GM18907 (cell line): ENCODE measurements around the gene LPP.

ENCODE experiments used
- ATAC-seq: cut with Tn5 transposase; IDR thresholded peaks from one replicate; pipeline ENCODE4 v1.9.1; 2021; ENCODE audit warnings: mild to moderate bottlenecking, moderate library complexity; ENCODE audit not compliant: unreplicated experiment

Gene LPP

DNA sequence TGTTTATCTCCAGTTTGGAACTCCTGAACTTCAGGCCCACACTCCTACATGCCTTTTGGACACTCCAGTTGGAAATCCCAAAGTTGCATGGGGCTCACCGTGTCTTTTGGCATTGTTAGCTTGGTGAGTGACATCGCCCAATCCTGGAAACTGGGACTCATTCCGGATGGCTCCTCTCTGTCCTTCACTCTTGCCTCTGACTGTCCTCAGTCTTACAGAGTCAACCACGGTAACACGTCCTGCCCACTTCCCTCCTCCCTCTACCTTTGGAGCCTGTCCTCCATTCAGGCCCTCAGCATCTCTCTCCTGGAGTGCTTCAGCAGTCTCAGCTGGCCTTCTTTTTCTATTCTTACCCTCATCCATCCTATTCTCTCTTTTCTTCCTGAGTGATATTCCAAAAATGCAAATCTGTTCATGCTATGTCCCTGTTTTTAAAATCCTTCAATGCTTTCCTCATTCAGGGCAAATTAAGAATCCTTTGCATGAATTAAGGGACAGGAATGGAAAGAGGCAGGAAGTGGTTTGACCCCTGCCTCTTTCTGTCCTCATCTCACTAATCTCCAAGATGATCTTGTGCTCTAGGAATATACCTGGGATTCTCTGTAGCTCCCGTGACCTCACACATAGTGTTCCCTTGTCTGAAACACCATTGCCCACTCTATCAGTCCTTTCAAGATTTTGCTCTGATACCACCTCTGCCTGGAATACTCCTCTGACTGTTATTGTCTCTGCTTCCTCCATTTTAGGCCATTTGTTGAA lies 42.5 kb downstream of the LPP start:
- no peak for ATAC-seq

DNA sequence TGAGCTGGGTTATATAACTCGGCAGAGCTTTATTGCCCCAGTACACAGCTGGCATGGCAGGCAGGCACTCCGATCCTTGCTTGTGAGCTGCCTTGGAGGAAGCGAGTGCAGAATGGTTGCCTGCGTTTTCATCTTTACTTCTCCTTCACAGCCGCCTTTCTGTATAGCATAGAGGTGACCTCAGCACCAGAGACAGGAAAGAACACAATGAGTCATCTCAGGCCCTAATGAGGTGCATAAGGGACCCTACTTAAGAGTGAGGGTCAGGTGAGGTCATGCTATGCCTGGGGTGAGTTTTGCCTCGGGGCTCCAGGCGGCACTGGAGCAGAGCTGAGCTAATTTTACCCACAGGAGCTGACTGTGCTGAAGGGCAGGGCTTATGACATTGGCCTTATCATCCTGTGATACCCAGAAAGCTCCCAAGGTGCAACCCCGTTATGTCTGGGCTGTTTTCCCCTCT lies 43.5 kb downstream of the LPP start:
- no peak for ATAC-seq

DNA sequence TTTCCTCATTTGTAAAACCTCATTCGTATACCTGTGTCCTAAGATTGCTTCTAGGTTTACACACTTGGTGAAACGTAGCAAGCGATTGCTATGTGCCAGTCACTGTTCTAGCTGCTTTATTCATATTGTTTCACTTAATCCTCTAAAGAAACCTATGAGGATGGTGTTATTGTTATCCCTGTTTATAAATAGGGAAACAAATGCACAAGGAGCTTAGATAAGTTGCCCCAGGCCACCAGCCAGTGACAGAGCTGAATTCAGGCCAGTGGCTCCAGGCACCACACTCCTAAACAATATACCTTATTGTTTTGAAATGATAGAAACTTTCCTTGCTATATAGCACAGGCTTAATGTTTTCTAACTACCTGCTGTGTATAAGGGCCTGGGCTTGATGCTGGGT lies 44.0 kb downstream of the LPP start:
- ATAC-seq = no peak

DNA sequence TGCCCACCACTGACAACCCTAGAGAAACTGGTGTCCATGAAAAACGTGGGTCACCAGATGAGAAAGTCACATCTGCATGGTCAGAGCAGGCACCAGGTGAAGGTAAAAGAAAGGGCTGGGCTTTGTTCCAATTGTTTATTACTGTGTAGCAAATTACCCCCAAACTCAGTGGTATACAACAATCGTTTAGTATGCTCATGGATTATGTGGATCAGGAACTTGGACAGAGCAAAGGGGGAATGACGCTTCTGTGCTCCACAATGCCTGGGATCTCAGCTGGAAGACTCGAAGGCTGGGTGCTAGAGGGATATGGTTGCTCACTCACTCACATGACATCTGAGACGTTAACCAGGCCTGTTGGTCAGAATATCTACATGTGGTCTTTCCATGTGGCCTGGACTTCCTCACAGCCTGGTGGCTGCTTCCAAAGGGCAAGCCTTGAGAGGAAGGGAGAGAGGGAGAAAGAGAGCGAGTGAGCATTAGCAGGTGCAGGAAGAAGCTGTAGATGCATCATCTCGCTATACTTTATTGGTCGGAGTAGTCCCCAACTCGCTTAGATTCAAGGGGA lies 44.9 kb downstream of the LPP start:
- no peak for ATAC-seq

DNA sequence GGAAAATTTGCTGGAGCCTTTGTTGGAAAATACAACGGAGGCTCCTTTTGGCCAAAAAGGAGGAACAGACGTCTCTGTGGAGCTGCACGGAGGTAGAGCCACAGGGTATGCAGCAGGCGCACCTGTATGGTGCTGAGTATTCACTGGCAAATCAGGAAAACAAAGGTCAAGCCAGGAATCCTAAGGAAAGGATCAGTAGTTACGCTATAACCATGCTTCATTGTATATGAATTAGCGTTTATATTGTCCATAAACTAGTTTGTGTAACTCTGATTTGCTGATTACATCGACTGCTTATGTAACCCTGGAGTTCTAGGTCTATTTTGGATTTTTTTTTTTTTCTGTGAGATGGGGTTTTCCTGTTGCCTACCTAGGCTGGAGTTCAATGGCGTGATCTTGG lies 45.4 kb downstream of the LPP start:
- no peak for ATAC-seq

DNA sequence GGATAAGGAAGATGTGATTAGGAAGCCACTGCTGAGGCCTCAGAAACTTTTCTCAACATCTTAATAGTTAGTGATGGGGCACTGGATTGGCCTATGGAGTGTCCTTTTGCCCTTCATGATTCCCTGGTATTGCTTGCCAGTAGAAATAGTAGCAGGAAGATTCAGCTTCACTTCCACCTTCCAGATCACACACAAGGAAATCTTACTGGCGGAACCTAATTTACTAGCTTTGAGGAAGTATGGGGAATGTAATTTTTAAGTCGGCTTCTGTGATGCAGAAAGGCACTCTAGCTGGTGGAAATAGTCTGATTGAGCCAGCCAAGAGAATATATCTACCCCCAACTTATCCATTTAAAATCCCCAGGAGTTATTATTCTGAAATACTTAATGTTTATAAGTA lies 46.5 kb downstream of the LPP start:
- no peak for ATAC-seq

DNA sequence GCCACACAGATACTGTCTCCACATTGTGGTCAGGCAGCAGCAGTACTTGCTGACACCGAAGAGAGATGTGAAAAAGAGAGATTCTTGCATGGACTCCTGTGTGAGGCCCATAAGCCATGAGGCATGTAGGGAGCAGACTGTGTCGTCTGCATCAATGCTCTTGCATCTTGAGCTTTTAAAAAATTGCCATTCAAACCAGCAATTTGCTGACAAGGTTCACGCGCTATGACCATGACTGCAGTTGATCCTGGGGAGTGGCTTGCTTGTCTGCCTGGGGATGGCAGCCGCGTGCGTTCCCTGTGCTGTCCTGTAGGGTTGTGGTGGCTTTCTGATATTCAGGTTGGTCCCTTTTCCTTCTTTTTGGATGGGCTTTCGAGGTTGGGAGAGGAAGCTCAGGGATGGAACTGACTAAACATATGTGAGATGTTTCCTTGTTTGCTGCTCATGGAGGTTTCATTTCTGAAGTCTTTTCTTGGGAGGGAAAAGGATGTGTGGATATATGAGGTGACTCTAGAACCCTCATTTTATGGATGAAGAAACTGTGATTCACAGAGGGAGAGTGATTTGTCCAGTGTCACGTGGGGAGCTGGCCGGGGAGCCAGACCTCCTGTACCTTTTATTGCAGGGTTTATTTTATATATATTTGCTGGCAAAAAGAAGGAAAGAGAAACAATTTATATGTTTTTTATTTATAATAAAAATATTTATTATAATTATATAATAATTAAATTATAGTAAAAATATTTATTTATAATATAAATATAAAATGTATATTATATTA lies 48.6 kb downstream of the LPP start:
- ATAC-seq = no peak

DNA sequence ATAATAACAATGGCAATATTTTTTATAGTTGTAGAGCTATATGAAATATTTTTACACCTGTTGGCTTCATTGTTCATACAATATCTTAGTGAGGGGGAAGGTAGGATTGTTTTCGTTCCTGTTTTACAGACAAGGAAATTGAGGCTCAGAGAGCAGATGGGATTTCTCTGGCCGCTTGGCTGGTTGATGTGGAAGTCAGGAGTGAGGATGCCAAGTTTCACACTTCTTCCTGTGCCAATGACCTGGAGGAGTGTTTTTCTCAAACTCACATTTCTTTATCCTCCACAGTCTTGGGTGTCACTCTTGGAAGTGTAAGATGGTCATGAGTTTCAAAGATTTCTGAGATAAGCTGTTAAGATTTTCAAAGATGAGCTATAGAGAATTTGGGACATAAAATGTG lies 50.6 kb downstream of the LPP start:
- no peak for ATAC-seq

DNA sequence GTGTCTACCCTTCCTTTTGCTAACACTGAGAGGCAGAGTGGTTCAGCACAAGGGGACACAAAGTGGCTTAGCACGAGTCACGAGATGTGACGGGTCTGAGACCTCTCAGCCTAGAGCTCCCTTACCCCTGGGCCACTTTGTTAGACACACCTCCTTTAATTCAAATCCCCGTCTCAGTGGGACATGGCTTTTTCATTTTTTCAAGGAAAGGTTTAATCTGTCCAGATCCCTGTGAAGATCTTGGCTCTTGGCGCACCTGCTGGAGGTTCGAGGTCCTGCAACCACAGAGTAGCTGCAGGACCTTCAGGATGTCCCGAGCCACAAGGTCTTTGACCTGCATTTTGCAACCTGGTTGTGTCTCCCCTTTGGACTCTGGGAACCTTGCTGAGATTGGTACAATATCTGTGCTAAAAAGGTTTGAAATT lies 52.0 kb downstream of the LPP start:
- no peak for ATAC-seq

DNA sequence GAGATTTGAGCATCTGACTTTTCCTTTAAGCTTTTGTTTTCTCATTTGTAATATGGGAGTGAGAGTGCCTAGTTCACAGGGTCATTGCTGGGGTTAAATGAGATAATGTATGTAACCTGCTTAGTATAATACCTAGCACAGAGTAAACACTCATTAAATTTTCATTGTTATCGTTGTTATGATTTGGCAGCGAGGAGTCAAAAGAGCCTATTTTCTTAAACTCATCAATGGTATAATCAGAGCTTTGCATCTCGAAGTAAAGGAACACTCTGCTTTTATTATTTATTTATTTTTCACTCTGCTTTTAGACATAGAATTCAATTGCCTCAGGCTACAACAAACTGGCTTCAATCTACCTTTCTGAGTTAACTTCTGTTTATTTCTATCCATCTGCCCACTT lies 52.8 kb downstream of the LPP start:
- ATAC-seq = no peak

DNA sequence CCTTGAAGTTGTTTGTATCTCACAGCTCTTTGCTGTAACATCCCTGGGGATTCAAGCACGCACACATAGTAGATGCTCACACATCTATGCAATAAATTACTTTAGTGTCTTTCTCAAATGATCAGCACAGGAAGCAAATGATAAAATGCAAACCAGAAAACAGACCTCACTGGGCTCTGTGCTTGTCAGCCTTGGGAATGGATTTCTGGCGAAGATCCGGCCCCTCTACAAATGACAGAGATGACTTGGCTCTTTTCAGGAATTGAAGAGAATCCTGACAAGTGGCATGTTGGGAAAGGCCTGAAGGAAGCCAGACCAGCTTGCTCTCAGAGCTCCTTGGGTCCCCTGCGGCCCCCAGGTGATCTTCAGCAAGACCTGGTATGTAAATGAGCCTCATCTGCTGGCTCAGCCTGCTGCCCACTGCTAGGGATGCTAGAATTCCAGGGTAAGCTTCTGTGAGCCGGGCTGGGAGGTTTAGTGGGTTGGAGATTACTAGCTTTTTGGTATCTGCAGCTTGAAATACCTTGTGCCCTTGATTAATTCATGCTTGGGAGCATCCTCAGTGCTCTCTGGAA lies 54.1 kb downstream of the LPP start:
- ATAC-seq = no peak

DNA sequence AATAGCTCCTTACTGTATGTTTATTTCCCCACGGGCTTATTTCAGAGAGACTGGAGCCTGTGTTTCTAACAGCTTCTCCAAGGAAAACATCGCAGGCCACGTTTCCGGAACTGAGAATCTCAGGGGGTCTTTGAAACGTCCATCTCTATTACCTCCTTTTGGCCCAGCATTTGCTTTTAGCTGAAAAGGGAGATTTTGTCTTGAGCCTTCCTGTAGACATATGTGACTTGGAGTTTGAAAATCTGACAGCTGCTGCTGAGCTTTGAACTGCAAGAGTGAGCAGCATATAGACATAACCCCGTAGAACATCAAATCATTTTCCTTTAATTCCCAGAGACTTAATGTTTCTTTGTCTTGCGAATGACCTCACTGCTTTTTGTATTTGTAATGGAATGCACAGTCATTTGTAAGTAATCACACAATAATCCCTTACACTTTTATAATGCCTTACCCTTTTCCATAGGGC lies 54.6 kb downstream of the LPP start:
- no peak for ATAC-seq

DNA sequence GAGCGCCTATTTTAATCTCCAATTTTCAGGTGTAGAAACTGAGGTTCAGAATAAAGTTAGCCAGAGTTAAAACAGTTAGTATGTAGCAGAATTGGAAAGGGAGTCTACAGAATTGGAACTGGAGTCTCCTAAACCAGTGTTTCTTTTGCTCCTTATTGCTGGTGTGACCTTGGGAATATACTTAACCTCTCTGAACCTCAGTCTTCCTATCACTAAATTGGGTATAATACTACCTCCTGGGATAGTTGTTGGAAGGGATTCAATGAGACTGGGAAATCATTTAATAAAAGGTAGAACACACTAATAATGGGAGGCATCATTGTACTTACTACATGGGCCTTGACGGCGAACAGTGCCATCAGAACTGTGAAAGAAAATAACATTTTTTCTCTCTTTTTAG lies 55.1 kb downstream of the LPP start:
- no peak for ATAC-seq

DNA sequence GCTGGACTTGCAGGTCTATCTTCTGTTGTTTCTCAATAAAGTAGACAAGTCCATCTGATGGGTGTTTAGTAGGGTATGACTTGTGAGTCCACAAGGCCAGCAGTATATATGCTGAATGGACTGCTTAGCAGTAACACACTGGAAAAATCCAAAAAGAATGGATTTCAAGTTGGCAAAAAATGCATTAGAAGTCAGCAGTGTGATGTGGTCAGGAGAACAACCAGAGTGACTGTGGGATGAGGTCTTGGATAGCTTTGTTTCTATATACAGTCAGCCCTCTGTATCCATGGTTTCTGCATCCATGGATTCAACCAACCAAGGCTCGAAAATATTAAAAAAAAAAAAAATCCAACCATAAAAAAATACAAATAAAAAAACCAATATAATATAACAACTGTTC lies 55.8 kb downstream of the LPP start:
- no peak for ATAC-seq

DNA sequence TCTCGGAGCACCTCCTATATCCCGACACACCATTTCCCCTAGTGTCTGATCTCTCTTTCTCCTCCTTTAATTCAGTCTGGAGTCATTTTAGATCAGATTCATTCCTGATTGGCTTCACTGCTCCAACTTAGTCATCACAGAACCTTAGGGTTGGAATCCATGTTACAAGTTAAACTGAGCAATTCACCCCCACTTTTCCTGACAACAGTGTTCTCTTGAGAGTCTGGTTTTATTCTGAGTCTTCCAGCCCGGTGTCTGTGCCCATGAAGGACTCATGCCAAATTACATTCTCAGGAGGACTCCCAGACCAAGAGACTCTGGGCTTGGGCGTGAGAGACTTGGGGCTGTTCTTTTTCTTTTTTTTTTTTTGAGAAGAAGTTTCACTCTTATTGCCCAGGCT lies 57.5 kb downstream of the LPP start:
- ATAC-seq = no peak

DNA sequence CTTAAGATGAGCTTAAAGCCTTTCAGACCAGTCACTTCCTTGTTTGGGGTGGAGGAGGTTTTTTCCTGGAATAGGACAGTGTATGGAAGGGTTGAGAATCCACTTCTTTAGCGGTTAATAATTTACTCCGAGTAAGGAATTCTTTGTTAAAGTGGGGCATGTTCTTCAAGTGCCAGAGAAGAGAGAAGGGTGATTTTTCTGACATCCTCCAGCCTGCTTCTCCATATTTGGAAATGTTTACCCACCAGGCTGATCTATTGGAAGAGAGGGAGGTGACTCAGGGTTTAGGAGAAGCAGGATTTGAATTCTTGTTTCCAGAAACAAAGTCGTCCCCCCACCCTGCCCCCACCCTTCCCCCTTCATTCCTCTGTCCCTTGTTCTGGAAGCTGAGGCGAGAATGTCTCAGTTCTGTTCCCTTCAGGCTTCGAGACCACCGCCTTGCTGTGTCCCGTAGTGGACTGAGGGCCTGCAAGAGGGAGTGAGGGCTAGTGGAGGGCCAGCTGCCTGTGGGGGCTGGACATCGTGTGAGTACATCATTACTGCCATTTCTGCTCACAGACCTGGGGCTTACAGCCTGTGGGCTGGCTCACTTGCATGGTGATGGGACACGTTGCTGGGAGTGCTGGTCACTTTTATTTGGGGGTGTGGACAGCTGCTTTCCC lies 58.5 kb downstream of the LPP start:
- no peak for ATAC-seq

DNA sequence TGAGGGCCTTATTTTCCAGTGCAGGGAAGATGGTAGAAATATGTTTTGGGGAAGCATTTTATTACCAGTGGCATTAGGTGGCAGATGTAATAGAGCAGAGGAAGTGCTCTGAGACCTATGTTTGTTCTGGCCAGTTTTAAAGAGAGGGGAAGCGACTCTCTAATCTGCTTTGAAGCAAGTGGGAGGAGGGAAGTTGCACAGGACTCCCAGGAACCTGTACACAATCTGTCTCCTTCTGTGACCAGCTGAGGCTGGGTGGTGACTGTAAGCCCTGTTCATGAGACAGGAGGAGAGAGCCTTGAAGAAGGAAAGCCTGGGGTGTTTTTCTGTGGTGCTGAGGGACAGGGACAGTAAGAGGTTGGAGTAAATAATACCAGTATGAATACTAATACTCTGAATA lies 60.5 kb downstream of the LPP start:
- no peak for ATAC-seq

DNA sequence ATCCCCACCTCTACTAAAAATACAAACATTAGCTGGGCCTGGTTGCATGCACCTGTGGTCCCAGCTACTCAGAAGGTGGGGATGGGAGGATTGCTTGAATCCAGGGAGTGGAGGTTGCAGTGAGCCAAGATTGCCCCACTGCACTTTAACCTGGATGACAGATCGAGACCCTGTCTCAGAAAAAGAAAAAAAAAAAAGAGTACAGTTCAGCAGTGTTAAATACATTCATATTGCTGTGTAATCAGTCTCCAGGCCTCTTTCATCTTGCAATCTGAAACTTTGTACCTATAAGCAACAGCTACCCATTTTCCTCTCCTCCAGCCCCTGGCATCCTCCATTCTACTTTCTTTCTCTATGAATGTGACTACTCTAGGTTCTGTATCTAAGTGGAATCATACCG lies 61.2 kb downstream of the LPP start:
- ATAC-seq = no peak

DNA sequence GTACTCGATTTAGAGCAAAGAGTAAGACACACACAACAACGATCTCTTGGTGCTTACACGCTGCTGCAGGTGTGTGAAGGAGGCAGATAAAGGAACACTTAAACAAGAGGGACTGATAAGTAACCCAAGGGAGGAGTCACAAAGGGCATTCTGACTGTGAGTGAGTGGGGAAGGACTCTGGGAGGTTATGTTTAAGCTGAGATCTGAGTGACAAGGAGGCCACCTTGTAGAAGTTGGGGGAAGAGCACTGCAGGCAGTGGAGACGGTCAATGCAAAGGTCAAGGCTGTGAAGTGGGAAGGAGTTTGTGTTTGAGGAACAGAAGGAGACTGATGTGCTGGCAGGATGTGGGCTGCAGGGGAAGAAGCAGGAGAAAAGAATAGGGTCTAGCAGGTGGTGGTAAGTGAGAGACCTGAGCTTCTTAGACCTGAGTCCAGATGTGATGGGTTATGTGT lies 63.1 kb downstream of the LPP start:
- ATAC-seq = no peak

DNA sequence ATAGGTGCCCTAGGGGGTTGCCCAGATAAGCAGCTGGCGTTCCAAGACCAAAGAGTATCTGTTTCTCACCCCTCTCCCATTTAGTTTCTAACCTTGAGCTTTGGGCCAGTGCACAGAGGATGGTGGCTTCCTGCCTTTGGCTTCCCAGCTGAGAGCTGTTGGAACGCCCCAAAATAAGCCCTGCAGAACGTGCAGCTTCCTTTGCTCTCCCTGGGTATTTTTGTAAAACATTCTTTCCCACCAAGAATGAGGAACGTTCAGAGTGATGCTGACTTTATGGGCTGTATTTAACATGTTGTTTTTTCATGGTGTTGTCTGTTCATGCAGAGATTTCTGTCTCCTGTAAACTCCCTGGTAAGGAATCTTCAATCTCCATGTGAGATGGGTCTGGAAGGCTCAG lies 63.8 kb downstream of the LPP start:
- ATAC-seq = no peak

DNA sequence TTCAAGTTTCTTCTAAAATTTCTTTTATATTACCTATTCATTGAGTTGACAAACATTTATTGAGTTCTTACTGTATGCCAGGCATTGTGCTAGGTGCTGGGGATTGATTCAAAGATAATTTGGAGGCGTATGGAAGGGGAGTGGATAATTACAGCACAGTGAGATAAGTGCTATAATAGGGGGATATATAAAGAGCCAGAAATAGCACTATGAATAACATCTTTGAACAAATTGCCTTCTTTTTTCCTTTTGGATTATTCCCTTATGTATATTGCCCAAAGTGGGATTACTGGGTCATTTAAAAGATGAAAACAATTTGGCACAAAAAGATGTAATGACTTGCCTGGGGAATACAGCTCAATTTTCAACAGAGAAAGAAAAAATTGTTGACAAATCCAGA lies 64.6 kb downstream of the LPP start:
- no peak for ATAC-seq
